K562 (cell line): ENCODE measurements around the gene POLG. TPM values are rescaled to one million over a fixed set of nuclear protein-coding genes. Genes with fewer than 3 reads are reported as not detected.

ENCODE experiments used
- ATAC-seq: fragments of 200-7000 bp; cut with Tn5 transposase; 3 replicates; pipeline ENCODE4 v1.9.1; 2020; ENCODE audit warnings: moderate library complexity
- BruUV-seq: library from RNA; stranded (reverse); fragments of 400-500 nt; replicated peaks from 2 replicates; lab custom pipeline; 2021; lab: Mats Ljungman, UMichigan
- CTCF ChIA-PET: fragments of 300-600 bp; formaldehyde crosslinking; extraction: SDS; loops from one replicate; lab custom pipeline; 2021; ENCODE audit warnings: low intra/inter-chr PET ratio; lab: Yijun Ruan, JAX
- POLR2A ChIA-PET: fragments of 300-600, 350-650 bp; sonication (Branson Sonifier 250); formaldehyde crosslinking; extraction: SDS; loops from one replicate; lab custom pipeline; 2021; ENCODE audit warnings: antibody characterized with exemption, inconsistent platforms; lab: Yijun Ruan, JAX
- DNase-seq, 4 experiments: peaks; one replicate each; pipeline versions ENCODE4 v3.0.0 to v3.0.0-alpha.2; 2011 to 2018; ENCODE audit warnings: low spot score in 3 of 4, mixed read lengths in 3 of 4; ENCODE audit errors: extremely low read depth in 1 of 4
- FAIRE-seq: peaks from 2 replicates; lab custom pipeline; 2011; peaks lifted over from hg19 to GRCh38; lab: Jason Lieb, UNC
- H2AFZ ChIP-seq: 2 replicates; pipeline ENCODE4 v1.6.0; 2011; ENCODE audit warnings: low read depth, low read length, control low read depth, inconsistent platforms
- H3K27ac ChIP-seq: fragments of 200-600 bp; 3 replicates; pipeline ENCODE4 v1.8.0; 2011; ENCODE audit warnings: low read depth, mild to moderate bottlenecking, control low read depth, inconsistent platforms, low read length, moderate library complexity, mixed read lengths; ENCODE audit errors: extremely low read depth
- H3K27me3 ChIP-seq, 2 experiments: fragments of 300-600 bp in 1 of 2; 2 replicates in 1 of 2; 3 replicates in 1 of 2; pipeline versions ENCODE4 v1.6.0 to v1.8.0; 2011; ENCODE audit warnings: inconsistent platforms in 2 of 2, low read length in 2 of 2, mild to moderate bottlenecking in 1 of 2, mixed read lengths in 1 of 2, moderate library complexity in 1 of 2; ENCODE audit not compliant: control insufficient read depth in 2 of 2, insufficient read depth in 2 of 2
- H3K36me3 ChIP-seq: fragments of 300-600 bp; 3 replicates; pipeline ENCODE4 v1.8.0; 2011; ENCODE audit warnings: mild to moderate bottlenecking, low read length, inconsistent platforms; ENCODE audit not compliant: control insufficient read depth, insufficient read depth
- H3K4me1 ChIP-seq, 2 experiments: fragments of 200-600 bp in 1 of 2; replicated peaks in 1 of 2; 2 replicates in 1 of 2; 3 replicates in 1 of 2; pipeline versions ENCODE4 v1.5.1 to v1.8.0; 2011; ENCODE audit warnings: inconsistent platforms in 2 of 2, low read length in 2 of 2, mild to moderate bottlenecking in 1 of 2, mixed read lengths in 1 of 2, moderate library complexity in 1 of 2; ENCODE audit not compliant: control insufficient read depth in 2 of 2, insufficient read depth in 2 of 2
- H3K4me2 ChIP-seq: 2 replicates; pipeline ENCODE4 v1.6.1; 2011; ENCODE audit warnings: low read length, control low read depth, inconsistent platforms, mixed read lengths; ENCODE audit not compliant: insufficient read depth
- H3K4me3 ChIP-seq: fragments of 200-600 bp; sonication (generic), shearing (Covaris generic); 2 replicates; pipeline ENCODE4 v1.5.1; 2016; ENCODE audit warnings: control low read depth, inconsistent platforms
- H3K79me2 ChIP-seq: fragments of 200-600 bp; 3 replicates; pipeline ENCODE4 v1.8.0; 2011; ENCODE audit warnings: low read length, inconsistent platforms; ENCODE audit not compliant: control insufficient read depth, insufficient read depth
- H3K9ac ChIP-seq, 2 experiments: 2 replicates each; pipeline versions ENCODE4 v1.6.0 to v1.6.1; 2011; ENCODE audit warnings: low read depth in 2 of 2, low read length in 2 of 2, control low read depth in 1 of 2, inconsistent platforms in 1 of 2, mild to moderate bottlenecking in 1 of 2, mixed read lengths in 1 of 2; ENCODE audit not compliant: insufficient read depth in 1 of 2
- H3K9me1 ChIP-seq: one replicate; pipeline ENCODE4 v1.6.0; 2011; ENCODE audit warnings: inconsistent platforms, mild to moderate bottlenecking, low read length, moderate library complexity; ENCODE audit not compliant: control insufficient read depth, insufficient read depth
- H3K9me3 ChIP-seq: replicated peaks from 2 replicates; pipeline ENCODE4 v1.5.1; 2011; ENCODE audit warnings: low read depth, low read length, inconsistent platforms; ENCODE audit not compliant: control insufficient read depth, insufficient read depth
- H4K20me1 ChIP-seq: replicated peaks from 2 replicates; pipeline ENCODE4 v1.6.1; 2011; ENCODE audit warnings: low read length, inconsistent platforms, mixed read lengths; ENCODE audit not compliant: control insufficient read depth, insufficient read depth
- NUFIP1 ChIP-seq: fragments of 450-650 bp; IDR thresholded peaks from 2 replicates; pipeline ENCODE4 v1.6.1; 2018; ENCODE audit not compliant: partially characterized antibody
- ZNF23 ChIP-seq: fragments of 250-450 bp; sonication (Bioruptor Pico); IDR thresholded peaks from 2 replicates; pipeline ENCODE4 v1.4.0; 2020; ENCODE audit warnings: mild to moderate bottlenecking
- ZZZ3 ChIP-seq: fragments of 450-650 bp; IDR thresholded peaks from 2 replicates; pipeline ENCODE4 v1.6.1; 2016; ENCODE audit warnings: antibody characterized with exemption, mild to moderate bottlenecking, moderate library complexity
- WGBS: fragments of 100-300 bp; shearing (Covaris generic); methylation state at CpG from one replicate; pipeline ENCODE4 v1.1.6; 2016; ENCODE audit warnings: low coverage, mixed read lengths; ENCODE audit not compliant: insufficient coverage; ENCODE audit errors: missing lambda C conversion rate; 5-methylcytosine and 5-hydroxymethylcytosine counted together
- in situ Hi-C: fragments of 300-500 bp; cut with MboI; formaldehyde crosslinking; loops from 4 replicates; pipeline ENCODE4 v1.15.0; 2018; ENCODE audit warnings: inconsistent platforms, mixed read lengths
- intact Hi-C: fragments of 100-400 bp; cut with micrococcal nuclease; formaldehyde crosslinking; loops from 2 replicates; pipeline ENCODE4 v1.14.2; 2022
- polyA plus RNA-seq, 8 experiments: library from polyadenylated mRNA; depleted of rRNA in 4 of 8; stranded (reverse) in 5 of 8; unstranded in 3 of 8; fragments of >200 nt; fragmentation: Nextera tagmentation in 2 of 8; fragmentation: Illumina TruSeq in 1 of 8; extraction: Ambion mirVana in 2 of 8; extraction: Trizol in 1 of 8; gene quantifications; 2 replicates each; pipeline versions ENCODE4 v1.2.1 to v1.2.3, GENCODE V29; 2011 to 2014; ENCODE audit warnings: inconsistent platforms in 1 of 8, missing spikeins in 1 of 8
- total RNA-seq, 7 experiments: library from RNA; depleted of rRNA in 6 of 7; stranded (reverse); fragments of >200 nt in 6 of 7; fragmentation: Illumina TruSeq in 2 of 7; extraction: Trizol in 2 of 7; gene quantifications; 2 replicates each; pipeline versions ENCODE4 v1.2.1 to v1.2.3, GENCODE V29; 2011 to 2021; ENCODE audit warnings: low replicate concordance in 1 of 7
- TF ChIP-seq, protein P1 (sequence below): fragments of 450-650 bp; IDR thresholded peaks from 2 replicates; pipeline ENCODE4 v1.6.1; 2016; ENCODE audit warnings: borderline replicate concordance
- TF ChIP-seq, protein P2 (sequence below): fragments of 250-450 bp; sonication (Bioruptor Pico); IDR thresholded peaks from 2 replicates; pipeline ENCODE4 v1.5.0; 2020; ENCODE audit warnings: mild to moderate bottlenecking, borderline replicate concordance

POLG gene
- total and polyA plus RNA-seq, 9 of the 15 experiments (the other 6 are each of a cell fraction or from before 2014, with no cell fraction given): 15.2 to 83.8 (median 38.6) TPM

- H3K4me2 ChIP-seq: peak overlapping the region; percentile 68
- no peaks in the 10 kb centered on the region for H3K36me3 ChIP-seq
- intact Hi-C loops (no loop called here), in situ Hi-C loops (no loop called here)
- peaks cover 4% of the 10 kb centered on the region for H3K9me1 ChIP-seq
- no peak overlapping the region for H3K4me3 ChIP-seq
- TF ChIP-seq, protein P1, sequence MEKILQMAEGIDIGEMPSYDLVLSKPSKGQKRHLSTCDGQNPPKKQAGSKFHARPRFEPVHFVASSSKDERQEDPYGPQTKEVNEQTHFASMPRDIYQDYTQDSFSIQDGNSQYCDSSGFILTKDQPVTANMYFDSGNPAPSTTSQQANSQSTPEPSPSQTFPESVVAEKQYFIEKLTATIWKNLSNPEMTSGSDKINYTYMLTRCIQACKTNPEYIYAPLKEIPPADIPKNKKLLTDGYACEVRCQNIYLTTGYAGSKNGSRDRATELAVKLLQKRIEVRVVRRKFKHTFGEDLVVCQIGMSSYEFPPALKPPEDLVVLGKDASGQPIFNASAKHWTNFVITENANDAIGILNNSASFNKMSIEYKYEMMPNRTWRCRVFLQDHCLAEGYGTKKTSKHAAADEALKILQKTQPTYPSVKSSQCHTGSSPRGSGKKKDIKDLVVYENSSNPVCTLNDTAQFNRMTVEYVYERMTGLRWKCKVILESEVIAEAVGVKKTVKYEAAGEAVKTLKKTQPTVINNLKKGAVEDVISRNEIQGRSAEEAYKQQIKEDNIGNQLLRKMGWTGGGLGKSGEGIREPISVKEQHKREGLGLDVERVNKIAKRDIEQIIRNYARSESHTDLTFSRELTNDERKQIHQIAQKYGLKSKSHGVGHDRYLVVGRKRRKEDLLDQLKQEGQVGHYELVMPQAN: no peak
- TF ChIP-seq, protein P2, sequence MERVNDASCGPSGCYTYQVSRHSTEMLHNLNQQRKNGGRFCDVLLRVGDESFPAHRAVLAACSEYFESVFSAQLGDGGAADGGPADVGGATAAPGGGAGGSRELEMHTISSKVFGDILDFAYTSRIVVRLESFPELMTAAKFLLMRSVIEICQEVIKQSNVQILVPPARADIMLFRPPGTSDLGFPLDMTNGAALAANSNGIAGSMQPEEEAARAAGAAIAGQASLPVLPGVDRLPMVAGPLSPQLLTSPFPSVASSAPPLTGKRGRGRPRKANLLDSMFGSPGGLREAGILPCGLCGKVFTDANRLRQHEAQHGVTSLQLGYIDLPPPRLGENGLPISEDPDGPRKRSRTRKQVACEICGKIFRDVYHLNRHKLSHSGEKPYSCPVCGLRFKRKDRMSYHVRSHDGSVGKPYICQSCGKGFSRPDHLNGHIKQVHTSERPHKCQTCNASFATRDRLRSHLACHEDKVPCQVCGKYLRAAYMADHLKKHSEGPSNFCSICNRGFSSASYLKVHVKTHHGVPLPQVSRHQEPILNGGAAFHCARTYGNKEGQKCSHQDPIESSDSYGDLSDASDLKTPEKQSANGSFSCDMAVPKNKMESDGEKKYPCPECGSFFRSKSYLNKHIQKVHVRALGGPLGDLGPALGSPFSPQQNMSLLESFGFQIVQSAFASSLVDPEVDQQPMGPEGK (CRISPR knock-in tag): no peak
- TF ChIP-seq ZNF23 (CRISPR knock-in tag): no peak
- TF ChIP-seq ZZZ3: no peak
- no peak for TF ChIP-seq NUFIP1
- H3K9ac ChIP-seq: peak overlapping the region in 1 of 2 experiments; percentile 84; a peak in 2 of 4 replicates
- FAIRE-seq (no peak), ATAC-seq (no peak; the same call in 2 of the 3 replicates), DNase-seq (no peak)
- H3K4me1 ChIP-seq: peaks cover 0 to 32% of the 10 kb centered on the region in 2 experiments; a peak in 3 of 5 replicates
- no TSS peak for BruUV-seq
- ChIA-PET POLR2A (interaction anchor here (0.7 to 1.2 kb wide), 3 partner anchors 31 to 1842 kb away, joined by 3 read pairs; no protein-coding TSS in a partner anchor), CTCF (no interaction called here)
- peak overlapping the region; percentile 69 for H2AFZ ChIP-seq
- no peaks in the 10 kb centered on the region for H3K9me3 ChIP-seq
- H3K79me2 ChIP-seq: no peaks in the 10 kb centered on the region
- 12% methylated on average over 21 of the region's 21 CpGs for WGBS
- H3K27me3 ChIP-seq: peaks cover 70 to 94% of the 10 kb centered on the region in 2 experiments
- H4K20me1 ChIP-seq: peaks cover 16% of the 10 kb centered on the region
- H3K27ac ChIP-seq: no peak overlapping the region
Observed at GRCh38 chr15:89366656-89367393, 32.2 kb upstream of the POLG start.
